ENCODE measurements around the gene HSP90B1.

The HSP90B1 gene

GRCh38 chr12:103969391-103969790 is 39.2 kb downstream of the HSP90B1 start:
- no peak for DNase-seq (ENCODE audit: low read depth in 1 of 2, low spot score in 1 of 2)

DNA sequence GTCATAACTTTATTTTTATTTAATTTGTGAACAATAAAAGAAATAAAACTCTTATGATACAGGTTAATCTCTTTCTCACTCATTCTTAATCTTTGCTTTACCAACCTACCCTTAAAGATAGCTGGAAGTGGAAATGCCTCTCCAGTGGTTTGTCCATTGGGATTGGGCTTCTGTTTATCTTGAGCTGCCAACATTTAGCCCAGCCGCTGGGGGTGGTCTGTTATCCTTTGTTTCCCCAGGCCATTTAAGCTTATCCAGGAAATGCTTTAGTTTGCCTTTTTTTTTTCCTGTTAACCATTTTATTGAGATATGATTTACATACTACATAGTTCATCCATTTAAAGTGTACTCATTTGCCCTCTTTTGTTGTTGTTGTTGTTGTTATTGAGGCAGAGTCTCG is 43.7 kb downstream of the HSP90B1 start:
- no peak for DNase-seq (ENCODE audit: low read depth in 1 of 2, low spot score in 1 of 2)

DNA sequence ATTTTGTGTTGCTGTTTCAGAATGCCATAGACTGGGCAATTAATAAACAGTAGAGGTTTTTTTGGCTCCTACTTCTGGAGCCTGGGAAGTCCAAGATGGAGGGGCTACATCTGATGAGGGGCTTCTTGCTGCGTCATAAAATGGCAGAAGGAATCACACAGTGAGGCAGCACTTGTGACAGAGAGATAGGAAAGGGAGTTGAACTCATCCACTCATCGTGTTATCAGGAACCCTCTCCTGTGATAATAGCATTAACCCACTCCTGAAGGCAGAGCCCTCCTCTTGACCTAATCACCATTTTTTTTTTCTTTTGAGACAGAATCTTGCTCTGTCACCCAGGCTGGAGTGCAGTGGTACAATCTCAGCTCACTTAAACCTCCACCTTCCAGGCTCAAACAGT is 45.2 kb downstream of the HSP90B1 start:
- DNase-seq (ENCODE audit: low read depth in 1 of 2, low spot score in 1 of 2): no peak

GRCh38 chr12:103978384-103978982 is 48.3 kb downstream of the HSP90B1 start:
- DNase-seq (ENCODE audit: low read depth in 1 of 2, low spot score in 1 of 2): no peak

GRCh38 chr12:103986829-103987228 is 56.6 kb downstream of the HSP90B1 start:
- no peak for DNase-seq (ENCODE audit: low read depth in 1 of 2, low spot score in 1 of 2)

- DNase-seq (ENCODE audit: low read depth in 1 of 2, low spot score in 1 of 2): no peak
These were observed 64.0 kb downstream of the HSP90B1 start for GRCh38 chr12:103994235-103994634.

GRCh38 chr12:103996595-103996994 is 66.4 kb downstream of the HSP90B1 start:
- no peak for DNase-seq (ENCODE audit: low read depth in 1 of 2, low spot score in 1 of 2)

DNA sequence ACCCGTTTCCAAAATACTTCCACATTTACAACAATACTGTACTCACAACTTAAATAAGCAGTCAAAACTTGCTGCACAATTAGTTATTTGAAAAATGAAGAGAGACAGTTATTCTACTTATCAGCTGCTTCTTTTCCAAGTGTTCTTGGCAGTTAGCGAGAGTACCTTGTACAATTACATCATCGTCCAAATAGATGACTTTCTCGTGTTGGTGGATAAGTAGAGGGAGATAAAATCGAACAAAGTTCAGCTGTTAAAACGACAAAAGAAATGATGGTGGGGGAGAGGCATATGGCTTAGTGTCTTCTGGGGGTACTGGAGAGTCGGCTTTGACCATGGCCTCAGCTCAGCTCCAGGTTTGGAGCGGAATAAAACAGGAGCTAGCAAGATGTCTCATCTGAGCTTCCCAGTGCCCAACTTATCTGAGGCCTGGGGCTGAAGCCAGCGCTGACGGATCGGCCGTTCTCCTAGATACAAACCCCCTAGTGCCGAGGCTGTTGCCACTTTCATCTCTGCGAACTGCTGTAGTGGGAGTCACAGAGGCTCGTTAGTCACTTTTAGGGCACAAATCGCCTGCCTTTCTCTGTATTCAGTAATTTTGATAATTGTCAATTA is 67.2 kb downstream of the HSP90B1 start:
- no peak for DNase-seq (ENCODE audit: low read depth in 1 of 2, low spot score in 1 of 2)

All from activated T-helper 1 cell treated with anti-CD3 and anti-CD28 coated beads, Interleukin-2, amount 50 U/mL, for 16 hours (primary cell).